ENCODE data around the gene RFNG. TPM values are rescaled to one million over a fixed set of nuclear protein-coding genes. Genes with fewer than 3 reads are reported as not detected.

RFNG gene
- total RNA-seq, 2 donors from 2014 or later = 46.3 to 54.5 TPM

- peaks cover 3% of the 10 kb centered on the region for H3K36me3 Mint-ChIP-seq (ENCODE audit: low read depth)
- 0 to 1% methylated on average over 42 to 92 of the region's 92 CpGs for WGBS, 2 experiments (ENCODE audit: insufficient coverage in 1 of 2, insufficient read length in 1 of 2)
- peak within 1 kb of the TSS; percentile 62 for H3K4me3 Mint-ChIP-seq
- no peaks in the 10 kb centered on the region for H3K4me1 ChIP-seq (ENCODE audit: control insufficient read depth, insufficient read depth, low read length)
- peak within 1 kb of the TSS; percentile 30 for H3K9ac ChIP-seq (ENCODE audit: extremely low read depth, low read length, poor library complexity, severe bottlenecking)
- peaks cover 4% of the 10 kb centered on the region for H3K4me1 Mint-ChIP-seq
- DNase-seq = peak; percentile 100
- no peaks in the 10 kb centered on the region for H3K27me3 ChIP-seq (ENCODE audit: control insufficient read depth, insufficient read depth, low read length, poor library complexity, severe bottlenecking)
- H3K36me3 ChIP-seq (ENCODE audit: control insufficient read depth, insufficient read depth, low read length) = no peaks in the 10 kb centered on the region
- TF ChIP-seq, protein P1, sequence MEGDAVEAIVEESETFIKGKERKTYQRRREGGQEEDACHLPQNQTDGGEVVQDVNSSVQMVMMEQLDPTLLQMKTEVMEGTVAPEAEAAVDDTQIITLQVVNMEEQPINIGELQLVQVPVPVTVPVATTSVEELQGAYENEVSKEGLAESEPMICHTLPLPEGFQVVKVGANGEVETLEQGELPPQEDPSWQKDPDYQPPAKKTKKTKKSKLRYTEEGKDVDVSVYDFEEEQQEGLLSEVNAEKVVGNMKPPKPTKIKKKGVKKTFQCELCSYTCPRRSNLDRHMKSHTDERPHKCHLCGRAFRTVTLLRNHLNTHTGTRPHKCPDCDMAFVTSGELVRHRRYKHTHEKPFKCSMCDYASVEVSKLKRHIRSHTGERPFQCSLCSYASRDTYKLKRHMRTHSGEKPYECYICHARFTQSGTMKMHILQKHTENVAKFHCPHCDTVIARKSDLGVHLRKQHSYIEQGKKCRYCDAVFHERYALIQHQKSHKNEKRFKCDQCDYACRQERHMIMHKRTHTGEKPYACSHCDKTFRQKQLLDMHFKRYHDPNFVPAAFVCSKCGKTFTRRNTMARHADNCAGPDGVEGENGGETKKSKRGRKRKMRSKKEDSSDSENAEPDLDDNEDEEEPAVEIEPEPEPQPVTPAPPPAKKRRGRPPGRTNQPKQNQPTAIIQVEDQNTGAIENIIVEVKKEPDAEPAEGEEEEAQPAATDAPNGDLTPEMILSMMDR (conservative IDR thresholded peaks at IDR 0.05) = peak; percentile 92
- H3K27ac ChIP-seq (ENCODE audit: low read depth, low read length) = peak within 1 kb of the TSS; percentile 94
- H3K27me3 Mint-ChIP-seq (ENCODE audit: insufficient read depth) = peaks cover 17% of the 10 kb centered on the region
- peak within 1 kb of the TSS; percentile 92 for H3K27ac Mint-ChIP-seq
- H3K4me3 ChIP-seq (ENCODE audit: low read length) = peak within 1 kb of the TSS; percentile 86
- H3K9me3 ChIP-seq (ENCODE audit: control insufficient read depth, low read length) = no peaks in the 10 kb centered on the region
- peaks cover 8% of the 10 kb centered on the region for H3K9me3 Mint-ChIP-seq
Observed at GRCh38 chr17:82037092-82037888, 14.3 kb downstream of the RFNG start, which contains the start of gene DCXR. Gene DCXR (minus strand): TSS chr17:82037697. CDS start chr17:82037682, 15 bp downstream.

DNA sequence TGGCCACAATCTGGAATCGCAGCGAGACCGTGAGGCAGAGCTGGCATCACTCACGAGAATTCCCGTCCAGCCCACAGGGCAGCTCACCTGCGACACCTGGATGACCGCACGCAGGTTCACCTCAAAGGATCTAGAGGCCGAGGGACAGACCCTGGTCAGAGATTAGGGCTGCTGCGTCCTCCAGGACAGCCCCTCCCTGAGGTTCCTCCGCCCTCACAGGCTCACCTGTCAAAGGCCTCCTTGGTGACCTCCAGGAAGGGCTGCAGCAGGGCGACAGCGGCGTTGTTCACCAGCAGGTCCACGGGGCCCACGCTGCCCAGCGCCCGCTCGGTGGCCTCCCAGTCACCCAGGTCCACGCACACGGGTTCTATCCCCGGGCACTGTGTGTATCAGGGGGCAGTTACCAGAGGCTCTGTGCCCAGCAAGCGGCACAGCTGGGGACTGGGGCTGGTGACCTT, 14.9 kb downstream of the RFNG start:
- 62 to 76% methylated on average over 15 to 23 of the region's 23 CpGs for WGBS, 2 experiments (ENCODE audit: insufficient coverage in 1 of 2, insufficient read length in 1 of 2)
- H3K4me1 Mint-ChIP-seq = peaks cover 4% of the 10 kb centered on the region
- no peaks in the 10 kb centered on the region for H3K9me3 ChIP-seq (ENCODE audit: control insufficient read depth, low read length)
- H3K4me3 ChIP-seq (ENCODE audit: low read length) = peak overlapping the region; percentile 86
- H3K9me3 Mint-ChIP-seq = peaks cover 8% of the 10 kb centered on the region
- no peak for DNase-seq
- H3K27ac Mint-ChIP-seq = no peak overlapping the region
- peaks cover 3% of the 10 kb centered on the region for H3K36me3 Mint-ChIP-seq (ENCODE audit: low read depth)
- H3K4me3 Mint-ChIP-seq = peak overlapping the region; percentile 62
- H3K9ac ChIP-seq (ENCODE audit: extremely low read depth, low read length, poor library complexity, severe bottlenecking) = peak overlapping the region; percentile 30
- H3K27ac ChIP-seq (ENCODE audit: low read depth, low read length) = no peak overlapping the region
- H3K27me3 Mint-ChIP-seq (ENCODE audit: insufficient read depth) = peaks cover 17% of the 10 kb centered on the region
- no peaks in the 10 kb centered on the region for H3K36me3 ChIP-seq (ENCODE audit: control insufficient read depth, insufficient read depth, low read length)
- TF ChIP-seq, protein P1 (conservative IDR thresholded peaks at IDR 0.05) = no peak
- H3K27me3 ChIP-seq (ENCODE audit: control insufficient read depth, insufficient read depth, low read length, poor library complexity, severe bottlenecking) = no peaks in the 10 kb centered on the region
- no peaks in the 10 kb centered on the region for H3K4me1 ChIP-seq (ENCODE audit: control insufficient read depth, insufficient read depth, low read length)

DNA sequence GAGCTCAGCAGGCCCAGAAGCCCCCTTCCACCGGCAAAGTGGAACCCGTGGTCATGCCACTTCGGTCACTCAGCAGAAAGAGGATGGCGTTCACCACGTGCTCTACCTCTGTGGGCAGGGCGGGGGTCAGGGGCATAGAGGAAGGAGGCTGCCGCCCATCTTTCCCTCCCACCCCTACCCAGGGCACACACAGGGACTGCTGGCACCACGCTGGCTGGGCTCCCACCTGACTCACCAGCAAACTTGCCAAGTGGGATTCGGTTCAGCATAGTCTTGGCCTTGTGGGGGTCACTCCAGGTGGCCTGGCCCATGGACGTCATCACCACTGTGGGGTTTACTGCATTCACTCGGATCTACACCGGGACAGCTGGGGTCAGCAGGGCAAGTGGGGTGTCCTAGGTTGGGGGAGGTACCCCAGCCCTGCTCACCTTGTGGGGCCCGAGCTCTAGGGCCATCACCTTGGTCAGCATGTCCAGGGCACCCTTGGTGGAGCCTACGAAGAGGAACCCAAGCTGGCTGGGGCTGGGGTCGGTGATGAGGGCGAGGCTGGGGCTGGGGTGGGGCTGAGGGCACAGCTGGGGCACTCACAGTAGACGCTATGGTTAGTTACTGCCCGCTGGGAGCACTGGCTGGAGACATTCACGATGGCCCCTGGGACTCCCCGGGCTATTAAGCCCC, 15.5 kb downstream of the RFNG start:
- Mint-ChIP-seq H3K4me1 (peaks cover 4% of the 10 kb centered on the region), H3K36me3 (ENCODE audit: low read depth) (peaks cover 3% of the 10 kb centered on the region), H3K27me3 (ENCODE audit: insufficient read depth) (peaks cover 12% of the 10 kb centered on the region), H3K4me3 (peak overlapping the region; percentile 62), H3K9me3 (peaks cover 3% of the 10 kb centered on the region), H3K27ac (no peak overlapping the region)
- Histone ChIP-seq H3K36me3 (ENCODE audit: control insufficient read depth, insufficient read depth, low read length) (no peaks in the 10 kb centered on the region), H3K4me1 (ENCODE audit: control insufficient read depth, insufficient read depth, low read length) (no peaks in the 10 kb centered on the region), H3K4me3 (ENCODE audit: low read length) (peak overlapping the region; percentile 86), H3K27ac (ENCODE audit: low read depth, low read length) (no peak overlapping the region), H3K9ac (ENCODE audit: extremely low read depth, low read length, poor library complexity, severe bottlenecking) (no peak overlapping the region), H3K9me3 (ENCODE audit: control insufficient read depth, low read length) (no peaks in the 10 kb centered on the region), H3K27me3 (ENCODE audit: control insufficient read depth, insufficient read depth, low read length, poor library complexity, severe bottlenecking) (no peaks in the 10 kb centered on the region)
- 92% methylated on average over 10 to 20 of the region's 20 CpGs for WGBS, 2 experiments (ENCODE audit: insufficient coverage in 1 of 2, insufficient read length in 1 of 2)
- no peak for DNase-seq
- TF ChIP-seq, protein P1 (conservative IDR thresholded peaks at IDR 0.05) = no peak
